HEK293T (cell line): Measurements from ENCODE around the gene UBA1.

Experiments
- ARNT ChIP-seq: fragments of 450-650 bp; IDR thresholded peaks from 2 replicates; pipeline ENCODE4 v1.6.1; 2017; ENCODE audit warnings: mild to moderate bottlenecking
- BHLHE40 ChIP-seq: fragments of 450-650 bp; IDR thresholded peaks from 2 replicates; pipeline ENCODE4 v1.6.1; 2016; ENCODE audit warnings: mild to moderate bottlenecking, moderate library complexity, borderline replicate concordance
- CTBP1 ChIP-seq: fragments of 450-650 bp; IDR thresholded peaks from 2 replicates; pipeline ENCODE4 v1.6.1; 2016; ENCODE audit warnings: borderline replicate concordance
- ELF4 ChIP-seq: fragments of 450-650 bp; IDR thresholded peaks from 2 replicates; pipeline ENCODE4 v1.6.1; 2017; ENCODE audit warnings: antibody characterized with exemption
- FOXA1 ChIP-seq: fragments of 450-650 bp; IDR thresholded peaks from 2 replicates; pipeline ENCODE4 v1.6.1; 2016; ENCODE audit warnings: mild to moderate bottlenecking
- FOXK2 ChIP-seq: fragments of 450-650 bp; IDR thresholded peaks from 2 replicates; pipeline ENCODE4 v1.6.1; 2016; ENCODE audit warnings: mild to moderate bottlenecking
- FOXM1 ChIP-seq: fragments of 450-650 bp; IDR thresholded peaks from 2 replicates; pipeline ENCODE4 v1.6.1; 2017; ENCODE audit warnings: mild to moderate bottlenecking, borderline replicate concordance
- HDGF ChIP-seq: fragments of 450-650 bp; IDR thresholded peaks from 2 replicates; pipeline ENCODE4 v1.6.1; 2017; ENCODE audit warnings: antibody characterized with exemption, borderline replicate concordance
- PKNOX1 ChIP-seq: fragments of 450-650 bp; IDR thresholded peaks from 2 replicates; pipeline ENCODE4 v1.6.1; 2016
- SP1 ChIP-seq: fragments of 450-650 bp; IDR thresholded peaks from 2 replicates; pipeline ENCODE4 v1.6.1; 2017
- SUZ12 ChIP-seq: fragments of 450-650 bp; IDR thresholded peaks from 2 replicates; pipeline ENCODE4 v1.6.1; 2016; ENCODE audit warnings: mild to moderate bottlenecking
- TARDBP ChIP-seq: fragments of 450-650 bp; IDR thresholded peaks from 2 replicates; pipeline ENCODE4 v1.6.1; 2016
- ZNF384 ChIP-seq: fragments of 450-650 bp; IDR thresholded peaks from 2 replicates; pipeline ENCODE4 v1.6.1; 2016

GRCh38 chrX:47175588-47175980 lies 18.0 kb upstream of the UBA1 start:
- no peak for TF ChIP-seq ZNF384
- TF ChIP-seq FOXM1, result no peak
- TF ChIP-seq FOXA1, result no peak
- TF ChIP-seq ELF4, result no peak
- TF ChIP-seq CTBP1, result no peak
- no peak for TF ChIP-seq FOXK2
- no peak for TF ChIP-seq SP1
- TF ChIP-seq BHLHE40, result no peak
- no peak for TF ChIP-seq ARNT
- TF ChIP-seq SUZ12, result no peak
- no peak for TF ChIP-seq HDGF
- no peak for TF ChIP-seq TARDBP
- TF ChIP-seq PKNOX1, result no peak
